Activated CD4-positive, alpha-beta memory T cell treated with anti-CD3 and anti-CD28 coated beads for 36 hours (primary cell): Measurements from ENCODE around the gene C11orf42. TPM values are rescaled to one million over a fixed set of nuclear protein-coding genes. Genes with fewer than 3 reads are reported as not detected.
A peak's percentile ranks its signal among the peaks of the same experiment; 100 is the strongest.

Experiments used
- CTCF ChIA-PET: fragments of 350-600 bp; sonication (Branson Sonifier 250); formaldehyde crosslinking; loops from one replicate; lab custom pipeline; 2021; ENCODE audit warnings: antibody characterized with exemption, inconsistent platforms; lab: Charles Lee
- POLR2A ChIA-PET: fragments of 350-600 bp; sonication (Branson Sonifier 250); formaldehyde crosslinking; loops from one replicate; lab custom pipeline; 2021; ENCODE audit warnings: antibody characterized with exemption; lab: Charles Lee
- DNase-seq: peaks from one replicate; pipeline ENCODE4 v3.0.0-alpha.2; 2020
- H3K27ac Mint-ChIP-seq: one replicate; pipeline ENCODE4 v1.8.0; 2021; ENCODE audit warnings: mixed read lengths
- H3K27me3 Mint-ChIP-seq: one replicate; pipeline ENCODE4 v1.8.0; 2021; ENCODE audit warnings: mixed read lengths
- H3K36me3 Mint-ChIP-seq: one replicate; pipeline ENCODE4 v1.8.0; 2021; ENCODE audit warnings: mixed read lengths
- H3K4me1 Mint-ChIP-seq: one replicate; pipeline ENCODE4 v1.8.0; 2021; ENCODE audit warnings: low read depth, mixed read lengths
- H3K4me3 Mint-ChIP-seq: one replicate; pipeline ENCODE4 v1.8.0; 2021; ENCODE audit warnings: mild to moderate bottlenecking, mixed read lengths
- H3K9me3 Mint-ChIP-seq: one replicate; pipeline ENCODE4 v1.8.0; 2021; ENCODE audit warnings: mixed read lengths
- intact Hi-C: fragments of 100-400 bp; cut with micrococcal nuclease; formaldehyde crosslinking; loops from one replicate; pipeline ENCODE4 v1.15.1; 2023
- total RNA-seq, 2 experiments: library from RNA; stranded (reverse); gene quantifications; one replicate each; pipeline ENCODE4 v1.2.3, GENCODE V29; 2021

C11orf42 gene
- total RNA-seq, 2 experiments from 2014 or later = not detected

DNA sequence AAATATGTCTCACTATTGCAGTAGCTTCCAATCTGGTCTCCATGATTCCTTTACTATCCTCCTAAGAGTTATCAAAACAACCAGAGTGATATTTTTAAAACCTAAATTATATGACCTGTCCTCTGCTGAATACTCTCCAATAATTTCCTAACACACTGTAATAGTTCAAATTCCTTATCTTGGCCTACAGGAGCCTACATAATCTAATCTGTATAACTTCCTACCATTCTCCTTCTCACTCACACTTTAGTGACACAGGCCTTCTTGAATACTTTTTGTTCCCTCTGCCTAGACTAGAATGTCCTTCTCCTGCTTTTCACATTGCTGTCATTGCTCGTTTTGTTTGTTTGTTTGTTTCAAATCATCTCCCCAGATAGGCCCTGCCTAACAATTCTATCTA lies 19.7 kb downstream of the C11orf42 start:
- no peak overlapping the region for H3K4me3 Mint-ChIP-seq
- POLR2A ChIA-PET = no interaction called here
- H3K4me1 Mint-ChIP-seq = peaks cover 18% of the 10 kb centered on the region
- CTCF ChIA-PET = interaction anchor here (1.4 kb wide), 1 partner anchor 26 kb away, joined by 5 read pairs; no protein-coding TSS in a partner anchor
- no peaks in the 10 kb centered on the region for H3K9me3 Mint-ChIP-seq
- intact Hi-C loops = no loop called here
- peaks cover 11% of the 10 kb centered on the region for H3K36me3 Mint-ChIP-seq
- DNase-seq = no peak
- H3K27me3 Mint-ChIP-seq = no peaks in the 10 kb centered on the region
- H3K27ac Mint-ChIP-seq = no peak overlapping the region

DNA sequence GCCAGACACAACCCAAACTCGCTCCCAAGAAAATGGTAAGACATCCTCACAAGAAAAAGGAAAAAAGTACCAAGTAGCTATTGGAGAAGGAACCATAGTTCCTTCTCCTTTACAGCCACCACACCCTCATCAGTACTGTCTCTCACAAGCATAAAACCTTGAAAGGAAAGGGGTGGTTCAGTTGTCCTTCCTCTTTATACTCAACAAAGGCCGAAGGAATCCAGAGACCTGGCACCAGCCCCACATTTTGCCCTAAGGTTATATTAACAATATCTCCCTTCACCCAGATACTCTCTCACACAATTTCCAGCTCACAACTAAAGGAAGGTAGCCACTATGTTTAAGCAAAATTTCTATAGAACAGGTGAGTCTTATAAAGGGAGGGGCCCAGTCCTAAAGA lies 20.5 kb downstream of the C11orf42 start:
- CTCF ChIA-PET = interaction anchor here (0.9 kb wide), 1 partner anchor 26 kb away, joined by 4 read pairs; no protein-coding TSS in a partner anchor
- Mint-ChIP-seq H3K4me1 (peaks cover 26% of the 10 kb centered on the region), H3K4me3 (no peak overlapping the region), H3K27ac (no peak overlapping the region), H3K27me3 (no peaks in the 10 kb centered on the region), H3K36me3 (peaks cover 11% of the 10 kb centered on the region), H3K9me3 (no peaks in the 10 kb centered on the region)
- intact Hi-C loops = no loop called here
- DNase-seq = no peak
- POLR2A ChIA-PET = no interaction called here

DNA sequence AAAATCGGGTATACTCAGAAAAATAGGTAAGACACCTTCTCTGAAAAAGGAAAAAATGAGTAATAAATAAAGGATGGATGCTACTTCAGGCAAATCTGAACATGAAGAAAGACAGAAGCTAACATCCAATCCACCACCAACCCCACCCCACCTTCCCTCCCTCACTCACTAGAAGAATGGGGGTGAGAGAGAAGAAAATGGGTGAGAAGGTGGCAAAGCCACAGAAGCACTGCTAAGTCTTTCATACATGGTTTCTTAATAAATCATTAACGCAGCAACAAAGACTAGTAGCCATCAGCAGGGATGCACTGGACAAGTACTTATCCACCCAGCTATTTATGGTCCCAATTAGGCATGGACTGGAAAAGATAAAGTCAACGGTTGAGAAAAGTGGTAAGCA lies 23.2 kb downstream of the C11orf42 start:
- intact Hi-C loops = no loop called here
- POLR2A ChIA-PET = no interaction called here
- peaks cover 5% of the 10 kb centered on the region for H3K36me3 Mint-ChIP-seq
- CTCF ChIA-PET = interaction anchor here (0.7 to 1.0 kb wide), 2 partner anchors 19 to 22 kb away, joined by 3 to 4 read pairs; no protein-coding TSS in a partner anchor
- no peak overlapping the region for H3K4me3 Mint-ChIP-seq
- peaks cover 41% of the 10 kb centered on the region for H3K4me1 Mint-ChIP-seq
- H3K9me3 Mint-ChIP-seq = no peaks in the 10 kb centered on the region
- DNase-seq = no peak
- no peak overlapping the region for H3K27ac Mint-ChIP-seq
- no peaks in the 10 kb centered on the region for H3K27me3 Mint-ChIP-seq

- no peaks in the 10 kb centered on the region for H3K27me3 Mint-ChIP-seq
- no peak overlapping the region for H3K4me3 Mint-ChIP-seq
- no peak overlapping the region for H3K27ac Mint-ChIP-seq
- ChIA-PET POLR2A (no interaction called here), CTCF (no interaction called here)
- peak; percentile 29 for DNase-seq
- H3K4me1 Mint-ChIP-seq = peaks cover 48% of the 10 kb centered on the region
- intact Hi-C loops = loop anchor here (5.0 to 10.0 kb wide), 3 partner anchors 517 to 1625 kb away; partner anchors contain the start of genes TRIM22, TRIM5 and TRIM68
- no peaks in the 10 kb centered on the region for H3K9me3 Mint-ChIP-seq
- H3K36me3 Mint-ChIP-seq = peaks cover 5% of the 10 kb centered on the region
Observed at GRCh38 chr11:6229911-6230310, 24.6 kb downstream of the C11orf42 start.

DNA sequence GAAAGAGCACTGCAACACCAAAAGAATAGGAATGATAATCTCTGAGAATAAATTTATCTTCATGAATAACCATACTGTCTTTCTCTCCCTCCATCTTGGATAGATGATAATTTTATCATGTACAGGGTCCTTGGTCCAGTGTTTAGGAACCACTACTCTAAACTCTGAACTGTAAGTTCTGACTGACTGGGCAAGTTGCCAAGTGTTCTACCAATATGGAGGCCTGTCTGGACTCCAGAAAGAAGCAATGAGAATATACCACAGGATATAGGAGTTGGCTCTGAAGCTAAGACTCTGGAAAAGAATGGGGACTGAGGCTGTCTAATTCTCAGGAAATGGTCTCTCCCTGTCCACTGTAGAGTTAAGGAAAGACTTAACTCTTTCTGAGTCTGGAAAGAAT lies 27.5 kb downstream of the C11orf42 start:
- Mint-ChIP-seq H3K4me1 (peaks cover 41% of the 10 kb centered on the region), H3K27ac (no peak overlapping the region), H3K27me3 (no peaks in the 10 kb centered on the region), H3K9me3 (no peaks in the 10 kb centered on the region), H3K36me3 (peaks cover 3% of the 10 kb centered on the region), H3K4me3 (peak overlapping the region; percentile 25)
- CTCF ChIA-PET = interaction anchor here (2.5 kb wide), 1 partner anchor 18 kb away, joined by 10 read pairs; no protein-coding TSS in a partner anchor
- POLR2A ChIA-PET = no interaction called here
- intact Hi-C loops = loop anchor here (5.0 to 10.0 kb wide), 3 partner anchors 514 to 1628 kb away; partner anchors contain the start of genes TRIM22, TRIM5 and TRIM68
- no peak for DNase-seq

DNA sequence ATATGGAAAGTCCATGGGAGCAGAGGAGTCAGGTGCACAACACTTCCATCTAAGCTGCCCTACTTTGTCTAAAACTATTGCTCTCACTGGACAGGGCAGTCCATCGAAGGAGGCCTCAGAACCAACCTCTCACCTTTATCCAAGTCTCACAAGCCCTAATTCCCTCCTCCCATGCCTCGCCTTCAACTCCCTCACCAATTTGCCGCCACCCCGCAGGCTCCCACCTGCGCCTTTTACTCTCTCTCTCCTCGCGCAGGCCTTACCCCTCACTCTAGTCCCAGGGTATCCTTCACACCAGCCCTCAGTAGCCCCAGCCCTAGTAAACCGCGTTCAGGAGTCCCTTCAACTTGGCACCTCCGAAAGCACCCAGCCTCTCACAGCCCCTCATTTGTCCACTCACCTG lies 28.6 kb downstream of the C11orf42 start:
- POLR2A ChIA-PET = interaction anchor here (0.9 kb wide), 1 partner anchor 27 kb away, joined by 3 read pairs; no protein-coding TSS in a partner anchor
- Mint-ChIP-seq H3K9me3 (no peaks in the 10 kb centered on the region), H3K4me3 (peak overlapping the region; percentile 97), H3K36me3 (peaks cover 3% of the 10 kb centered on the region), H3K27ac (peak overlapping the region; percentile 91), H3K27me3 (no peaks in the 10 kb centered on the region), H3K4me1 (peaks cover 41% of the 10 kb centered on the region)
- CTCF ChIA-PET = interaction anchor here (0.9 to 2.5 kb wide), 3 partner anchors 16 to 129 kb away, joined by 4 to 10 read pairs (median 4); no protein-coding TSS in a partner anchor
- intact Hi-C loops = loop anchor here (1.0 to 10.0 kb wide), 10 partner anchors 25 to 1629 kb away; partner anchors contain the start of genes APBB1, ARFIP2, CCKBR and MRPL17
- DNase-seq = no peak

GRCh38 chr11:6234387-6235107 lies 29.2 kb downstream of the C11orf42 start, which contains the start of gene FHIP1B:
FHIP1B (minus strand) TSS chr11:6234636; CDS start chr11:6224516, 10,120 bp downstream.
- H3K4me1 Mint-ChIP-seq = peaks cover 38% of the 10 kb centered on the region
- CTCF ChIA-PET = interaction anchor here (0.9 to 4.8 kb wide), 4 partner anchors 16 to 129 kb away, joined by 4 to 35 read pairs (median 7); no protein-coding TSS in a partner anchor
- POLR2A ChIA-PET = interaction anchor here (0.9 to 1.6 kb wide), 3 partner anchors 18 to 86 kb away, joined by 3 to 6 read pairs (median 3); partner anchors contain the start of gene CAVIN3
- no peaks in the 10 kb centered on the region for H3K36me3 Mint-ChIP-seq
- H3K4me3 Mint-ChIP-seq = peak within 1 kb of the TSS; percentile 97
- no peaks in the 10 kb centered on the region for H3K27me3 Mint-ChIP-seq
- peak within 1 kb of the TSS; percentile 91 for H3K27ac Mint-ChIP-seq
- intact Hi-C loops = loop anchor here (1.0 to 10.0 kb wide), 12 partner anchors 25 to 1630 kb away; partner anchors contain the start of genes APBB1, ARFIP2, CCKBR and MRPL17
- H3K9me3 Mint-ChIP-seq = no peaks in the 10 kb centered on the region
- DNase-seq = peak; percentile 100

DNA sequence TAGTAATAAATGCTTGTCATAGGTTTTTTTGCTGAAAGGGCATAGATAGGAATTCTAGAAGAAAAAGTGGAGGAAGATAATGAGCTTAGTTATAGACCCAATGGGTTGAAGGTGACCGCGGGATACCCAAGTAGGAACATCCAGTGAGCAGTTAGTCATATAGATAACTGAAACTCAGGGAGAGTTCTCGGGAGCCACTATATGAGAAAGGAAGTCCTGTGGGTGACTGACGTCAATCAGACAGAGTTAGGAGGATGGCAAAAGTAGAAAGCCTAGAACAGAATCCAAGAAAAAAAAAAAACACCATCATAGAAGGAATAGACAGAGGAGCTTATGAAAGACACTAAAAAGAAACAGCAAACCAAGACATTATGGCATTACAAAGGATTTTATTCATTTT lies 31.9 kb downstream of the C11orf42 start:
- no peak for DNase-seq
- no peaks in the 10 kb centered on the region for H3K9me3 Mint-ChIP-seq
- no peak overlapping the region for H3K27ac Mint-ChIP-seq
- H3K27me3 Mint-ChIP-seq = peaks cover 5% of the 10 kb centered on the region
- intact Hi-C loops = loop anchor here (5.0 to 10.0 kb wide), 4 partner anchors 375 to 1632 kb away; partner anchors contain the start of genes TAF10, TRIM22, TRIM5 and TRIM68
- H3K36me3 Mint-ChIP-seq = no peaks in the 10 kb centered on the region
- H3K4me1 Mint-ChIP-seq = peaks cover 17% of the 10 kb centered on the region
- H3K4me3 Mint-ChIP-seq = no peak overlapping the region
- ChIA-PET POLR2A (interaction anchor here (0.6 kb wide), 1 partner anchor 70 kb away, joined by 4 read pairs; no protein-coding TSS in a partner anchor), CTCF (interaction anchor here (0.7 to 4.8 kb wide), 5 partner anchors 14 to 126 kb away, joined by 3 to 35 read pairs (median 3); no protein-coding TSS in a partner anchor)

- ChIA-PET POLR2A (interaction anchor here (0.6 kb wide), 1 partner anchor 70 kb away, joined by 4 read pairs; no protein-coding TSS in a partner anchor), CTCF (interaction anchor here (2.9 to 4.8 kb wide), 2 partner anchors 13 to 125 kb away, joined by 12 to 35 read pairs; no protein-coding TSS in a partner anchor)
- Mint-ChIP-seq H3K27ac (no peak overlapping the region), H3K9me3 (no peaks in the 10 kb centered on the region), H3K4me3 (no peak overlapping the region), H3K4me1 (peaks cover 15% of the 10 kb centered on the region), H3K36me3 (no peaks in the 10 kb centered on the region), H3K27me3 (peaks cover 5% of the 10 kb centered on the region)
- no peak for DNase-seq
- intact Hi-C loops = loop anchor here (5.0 to 10.0 kb wide), 4 partner anchors 374 to 1633 kb away; partner anchors contain the start of genes TAF10, TRIM22, TRIM5 and TRIM68
Observed at GRCh38 chr11:6237761-6238302, 32.5 kb downstream of the C11orf42 start.

DNA sequence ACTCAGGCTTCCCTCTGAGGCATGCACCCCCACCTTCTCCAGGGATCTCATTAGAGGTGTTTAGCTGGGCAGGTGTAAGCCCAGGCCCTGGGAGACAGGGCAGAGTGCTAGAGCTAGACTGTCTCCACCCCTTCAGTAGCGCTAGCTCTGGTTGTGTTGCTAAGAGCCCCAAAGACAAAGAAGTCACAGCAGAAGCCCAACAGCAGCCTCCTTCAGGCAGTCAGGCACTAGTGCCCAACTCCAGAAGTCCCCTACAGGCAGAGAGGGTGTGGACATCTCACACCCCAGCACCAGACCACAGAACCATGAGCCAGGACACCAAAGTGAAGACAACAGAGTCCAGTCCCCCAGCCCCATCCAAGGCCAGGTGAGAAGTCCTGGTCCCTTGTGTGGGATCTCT lies 33.5 kb downstream of the C11orf42 start, which contains the start of gene CNGA4:
TSS of gene CNGA4 (plus strand) at position 188 of the 400 bp plus-strand sequence. CDS start at position 306, 118 bp downstream.
- peaks cover 8% of the 10 kb centered on the region for H3K4me1 Mint-ChIP-seq
- H3K4me3 Mint-ChIP-seq = no peak within 1 kb of the TSS
- ChIA-PET POLR2A (no interaction called here), CTCF (interaction anchor here (0.6 to 4.8 kb wide), 3 partner anchors 12 to 124 kb away, joined by 3 to 35 read pairs (median 12); no protein-coding TSS in a partner anchor)
- H3K27ac Mint-ChIP-seq = no peak within 1 kb of the TSS
- H3K27me3 Mint-ChIP-seq = peaks cover 12% of the 10 kb centered on the region
- DNase-seq = no peak
- no peaks in the 10 kb centered on the region for H3K9me3 Mint-ChIP-seq
- H3K36me3 Mint-ChIP-seq = no peaks in the 10 kb centered on the region
- intact Hi-C loops = loop anchor here (5.0 to 10.0 kb wide), 4 partner anchors 373 to 1634 kb away; partner anchors contain the start of genes TAF10, TRIM22, TRIM5 and TRIM68

DNA sequence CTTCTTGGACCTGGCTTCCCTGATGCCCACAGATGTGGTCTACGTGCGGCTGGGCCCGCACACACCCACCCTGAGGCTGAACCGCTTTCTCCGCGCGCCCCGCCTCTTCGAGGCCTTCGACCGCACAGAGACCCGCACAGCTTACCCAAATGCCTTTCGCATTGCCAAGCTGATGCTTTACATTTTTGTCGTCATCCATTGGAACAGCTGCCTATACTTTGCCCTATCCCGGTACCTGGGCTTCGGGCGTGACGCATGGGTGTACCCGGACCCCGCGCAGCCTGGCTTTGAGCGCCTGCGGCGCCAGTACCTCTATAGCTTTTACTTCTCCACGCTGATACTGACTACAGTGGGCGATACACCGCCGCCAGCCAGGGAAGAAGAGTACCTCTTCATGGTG lies 34.8 kb downstream of the C11orf42 start:
- ChIA-PET POLR2A (no interaction called here), CTCF (interaction anchor here (1.2 to 1.4 kb wide), 2 partner anchors 11 to 58 kb away, joined by 3 to 6 read pairs; no protein-coding TSS in a partner anchor)
- Mint-ChIP-seq H3K9me3 (no peaks in the 10 kb centered on the region), H3K4me1 (peaks cover 3% of the 10 kb centered on the region), H3K27ac (no peak overlapping the region), H3K4me3 (no peak overlapping the region), H3K27me3 (peaks cover 15% of the 10 kb centered on the region), H3K36me3 (no peaks in the 10 kb centered on the region)
- intact Hi-C loops = no loop called here
- DNase-seq = no peak
